GM12878 (cell line): ENCODE measurements around the gene NEAT1. TPM values are rescaled to one million over a fixed set of nuclear protein-coding genes. Genes with fewer than 3 reads are reported as not detected.

Experiments used
- BMI1 ChIP-seq: fragments of 450-650 bp; IDR thresholded peaks from 2 replicates; pipeline ENCODE4 v1.6.1; 2016; ENCODE audit warnings: mild to moderate bottlenecking, moderate library complexity, borderline replicate concordance
- CHD4 ChIP-seq: fragments of 200-600 bp; sonication (generic); IDR thresholded peaks from 2 replicates; pipeline ENCODE4 v1.6.1; 2016; ENCODE audit warnings: mild to moderate bottlenecking
- HDGF ChIP-seq: fragments of 450-650 bp; IDR thresholded peaks from 2 replicates; pipeline ENCODE4 v1.6.1; 2016; ENCODE audit warnings: antibody characterized with exemption
- NRF1 ChIP-seq: conservative IDR thresholded peaks from 2 replicates; pipeline ENCODE4 v1.6.1; 2011; ENCODE audit warnings: mild to moderate bottlenecking, low read depth, low read length, improper control_type of control experiment
- PML ChIP-seq: IDR thresholded peaks from 2 replicates; pipeline ENCODE4 v1.6.1; 2012; ENCODE audit warnings: low read length, inconsistent platforms
- POLR2A ChIP-seq: IDR thresholded peaks from 2 replicates; pipeline ENCODE4 v1.6.1; 2011; ENCODE audit warnings: low read depth, mild to moderate bottlenecking, low read length
- POLR2AphosphoS5 ChIP-seq: IDR thresholded peaks from 2 replicates; pipeline ENCODE4 v1.6.1; 2011; ENCODE audit warnings: mild to moderate bottlenecking, low read length, inconsistent platforms
- RAD51 ChIP-seq: fragments of 450-650 bp; IDR thresholded peaks from 2 replicates; pipeline ENCODE4 v1.6.1; 2016; ENCODE audit warnings: moderate library complexity, mild to moderate bottlenecking, inconsistent platforms
- RUNX3 ChIP-seq: IDR thresholded peaks from 2 replicates; pipeline ENCODE4 v1.6.1; 2012; ENCODE audit warnings: low read length, inconsistent platforms
- SMARCA5 ChIP-seq: fragments of 450-650 bp; IDR thresholded peaks from 2 replicates; pipeline ENCODE4 v1.6.1; 2017; ENCODE audit warnings: mild to moderate bottlenecking
- TARDBP ChIP-seq: IDR thresholded peaks from 2 replicates; pipeline ENCODE4 v1.6.1; 2016; ENCODE audit warnings: borderline replicate concordance
- TCF7 ChIP-seq: IDR thresholded peaks from 2 replicates; pipeline ENCODE4 v1.6.1; 2014; ENCODE audit warnings: antibody characterized with exemption, borderline replicate concordance
- polyA plus RNA-seq, 11 experiments: library from polyadenylated mRNA; depleted of rRNA in 4 of 11; unstranded in 6 of 11; stranded (reverse) in 5 of 11; fragments of >200 nt; fragmentation: Nextera tagmentation in 4 of 11; fragmentation: Illumina TruSeq in 1 of 11; extraction: Ambion mirVana in 4 of 11; extraction: Trizol in 1 of 11; gene quantifications; 1 replicate in 1 of 11; 2 replicates in 10 of 11; pipeline versions ENCODE4 v1.2.1 to v1.2.3, GENCODE V29; 2011 to 2016; ENCODE audit warnings: inconsistent platforms in 2 of 11, missing spikeins in 2 of 11, low read depth in 1 of 11
- total RNA-seq, 4 experiments: library from RNA; depleted of rRNA in 3 of 4; stranded (reverse); fragments of >200 nt in 3 of 4; fragmentation: Illumina TruSeq in 1 of 4; extraction: Trizol in 1 of 4; gene quantifications; 2 replicates each; pipeline versions ENCODE4 v1.2.1 to v1.2.3, GENCODE V29; 2013 to 2021
- TF ChIP-seq, protein P1 (sequence below): fragments of 450-650 bp; conservative IDR thresholded peaks from 2 replicates; pipeline ENCODE4 v1.6.1; 2017; ENCODE audit warnings: mild to moderate bottlenecking, moderate library complexity
- TF ChIP-seq, protein P2 (sequence below): IDR thresholded peaks from 2 replicates; pipeline ENCODE4 v1.6.1; 2011; ENCODE audit warnings: low read depth, mild to moderate bottlenecking, low read length, moderate library complexity, borderline replicate concordance; ENCODE audit errors: extremely low read depth
- TF ChIP-seq, protein P3 (sequence below): IDR thresholded peaks from 2 replicates; pipeline ENCODE4 v1.6.1; 2012; ENCODE audit warnings: low read length, inconsistent platforms
- TF ChIP-seq, protein P4 (sequence below): fragments of 150-350 bp; IDR thresholded peaks from 2 replicates; pipeline ENCODE4 v1.6.1; 2016; ENCODE audit warnings: low read depth, low read length
- TF ChIP-seq, protein P5 (sequence below): IDR thresholded peaks from 2 replicates; pipeline ENCODE4 v1.6.1; 2011; ENCODE audit warnings: mild to moderate bottlenecking, low read depth, low read length, moderate library complexity; ENCODE audit not compliant: insufficient replicate concordance

NEAT1 gene
- total and polyA plus RNA-seq, 10 of the 15 experiments (the other 5 are each of a cell fraction or from before 2014, with no cell fraction given), result 13.6 to 328 (median 69.4) TPM

DNA sequence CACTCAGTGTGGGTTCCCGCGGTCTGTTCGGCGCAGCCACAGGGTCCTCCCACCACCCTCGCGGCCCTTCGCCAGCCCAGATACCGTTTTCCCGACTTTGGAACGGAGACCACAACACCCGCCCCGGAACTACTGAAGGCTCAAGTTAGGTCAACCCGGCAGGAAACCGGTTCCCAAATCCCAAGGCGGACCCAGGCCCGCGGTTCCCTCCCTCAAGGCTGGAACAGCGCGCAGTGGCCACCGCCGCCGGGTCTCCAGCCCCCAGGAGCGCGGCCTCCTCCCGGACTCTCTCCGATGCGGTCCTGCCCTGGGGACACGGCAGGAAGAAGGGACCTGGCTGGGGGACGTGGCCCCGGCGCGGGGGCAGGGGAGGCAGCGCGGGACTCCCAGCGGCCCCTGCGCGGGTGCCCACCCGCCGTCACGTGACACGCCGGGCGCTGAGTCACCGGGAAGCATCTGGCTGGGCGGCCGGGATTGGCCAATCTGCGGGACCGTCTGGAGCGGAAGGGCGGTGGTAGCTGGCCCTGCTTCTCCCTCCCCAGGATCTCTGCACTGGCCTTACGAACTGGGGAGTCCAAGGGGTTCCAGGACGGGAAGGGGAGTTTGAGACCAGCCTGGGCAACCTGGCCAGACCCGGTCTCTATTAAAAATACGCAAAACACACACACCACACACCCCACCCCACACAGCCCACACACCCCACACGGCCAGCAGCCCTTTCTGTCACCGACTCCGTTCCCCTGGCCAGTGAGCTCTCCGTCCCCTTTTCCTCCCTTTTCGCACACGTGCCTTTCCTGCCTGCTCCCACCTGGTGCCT, 54.8 kb downstream of the NEAT1 start (continued):
- TF ChIP-seq, protein P1, sequence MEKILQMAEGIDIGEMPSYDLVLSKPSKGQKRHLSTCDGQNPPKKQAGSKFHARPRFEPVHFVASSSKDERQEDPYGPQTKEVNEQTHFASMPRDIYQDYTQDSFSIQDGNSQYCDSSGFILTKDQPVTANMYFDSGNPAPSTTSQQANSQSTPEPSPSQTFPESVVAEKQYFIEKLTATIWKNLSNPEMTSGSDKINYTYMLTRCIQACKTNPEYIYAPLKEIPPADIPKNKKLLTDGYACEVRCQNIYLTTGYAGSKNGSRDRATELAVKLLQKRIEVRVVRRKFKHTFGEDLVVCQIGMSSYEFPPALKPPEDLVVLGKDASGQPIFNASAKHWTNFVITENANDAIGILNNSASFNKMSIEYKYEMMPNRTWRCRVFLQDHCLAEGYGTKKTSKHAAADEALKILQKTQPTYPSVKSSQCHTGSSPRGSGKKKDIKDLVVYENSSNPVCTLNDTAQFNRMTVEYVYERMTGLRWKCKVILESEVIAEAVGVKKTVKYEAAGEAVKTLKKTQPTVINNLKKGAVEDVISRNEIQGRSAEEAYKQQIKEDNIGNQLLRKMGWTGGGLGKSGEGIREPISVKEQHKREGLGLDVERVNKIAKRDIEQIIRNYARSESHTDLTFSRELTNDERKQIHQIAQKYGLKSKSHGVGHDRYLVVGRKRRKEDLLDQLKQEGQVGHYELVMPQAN, result 0 out of 2 replicates have a peak, but pooled peaks have one; percentile 31
- TF ChIP-seq, protein P2, sequence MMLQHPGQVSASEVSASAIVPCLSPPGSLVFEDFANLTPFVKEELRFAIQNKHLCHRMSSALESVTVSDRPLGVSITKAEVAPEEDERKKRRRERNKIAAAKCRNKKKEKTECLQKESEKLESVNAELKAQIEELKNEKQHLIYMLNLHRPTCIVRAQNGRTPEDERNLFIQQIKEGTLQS, result peak; percentile 85; the same call in 1 of the 2 replicates
- TF ChIP-seq PML, result peak; percentile 88; the same call in 1 of the 2 replicates
- TF ChIP-seq NRF1, result no peak
- TF ChIP-seq SMARCA5, result no peak; the same call in 1 of the 2 replicates
- TF ChIP-seq TARDBP, result 0 out of 2 replicates have a peak, but pooled peaks have one; percentile 43
- no peak for TF ChIP-seq TCF7
- TF ChIP-seq, protein P3, sequence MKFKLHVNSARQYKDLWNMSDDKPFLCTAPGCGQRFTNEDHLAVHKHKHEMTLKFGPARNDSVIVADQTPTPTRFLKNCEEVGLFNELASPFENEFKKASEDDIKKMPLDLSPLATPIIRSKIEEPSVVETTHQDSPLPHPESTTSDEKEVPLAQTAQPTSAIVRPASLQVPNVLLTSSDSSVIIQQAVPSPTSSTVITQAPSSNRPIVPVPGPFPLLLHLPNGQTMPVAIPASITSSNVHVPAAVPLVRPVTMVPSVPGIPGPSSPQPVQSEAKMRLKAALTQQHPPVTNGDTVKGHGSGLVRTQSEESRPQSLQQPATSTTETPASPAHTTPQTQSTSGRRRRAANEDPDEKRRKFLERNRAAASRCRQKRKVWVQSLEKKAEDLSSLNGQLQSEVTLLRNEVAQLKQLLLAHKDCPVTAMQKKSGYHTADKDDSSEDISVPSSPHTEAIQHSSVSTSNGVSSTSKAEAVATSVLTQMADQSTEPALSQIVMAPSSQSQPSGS, result no peak
- no peak; the same call in none of the 2 replicates for TF ChIP-seq RUNX3
- TF ChIP-seq, protein P4, sequence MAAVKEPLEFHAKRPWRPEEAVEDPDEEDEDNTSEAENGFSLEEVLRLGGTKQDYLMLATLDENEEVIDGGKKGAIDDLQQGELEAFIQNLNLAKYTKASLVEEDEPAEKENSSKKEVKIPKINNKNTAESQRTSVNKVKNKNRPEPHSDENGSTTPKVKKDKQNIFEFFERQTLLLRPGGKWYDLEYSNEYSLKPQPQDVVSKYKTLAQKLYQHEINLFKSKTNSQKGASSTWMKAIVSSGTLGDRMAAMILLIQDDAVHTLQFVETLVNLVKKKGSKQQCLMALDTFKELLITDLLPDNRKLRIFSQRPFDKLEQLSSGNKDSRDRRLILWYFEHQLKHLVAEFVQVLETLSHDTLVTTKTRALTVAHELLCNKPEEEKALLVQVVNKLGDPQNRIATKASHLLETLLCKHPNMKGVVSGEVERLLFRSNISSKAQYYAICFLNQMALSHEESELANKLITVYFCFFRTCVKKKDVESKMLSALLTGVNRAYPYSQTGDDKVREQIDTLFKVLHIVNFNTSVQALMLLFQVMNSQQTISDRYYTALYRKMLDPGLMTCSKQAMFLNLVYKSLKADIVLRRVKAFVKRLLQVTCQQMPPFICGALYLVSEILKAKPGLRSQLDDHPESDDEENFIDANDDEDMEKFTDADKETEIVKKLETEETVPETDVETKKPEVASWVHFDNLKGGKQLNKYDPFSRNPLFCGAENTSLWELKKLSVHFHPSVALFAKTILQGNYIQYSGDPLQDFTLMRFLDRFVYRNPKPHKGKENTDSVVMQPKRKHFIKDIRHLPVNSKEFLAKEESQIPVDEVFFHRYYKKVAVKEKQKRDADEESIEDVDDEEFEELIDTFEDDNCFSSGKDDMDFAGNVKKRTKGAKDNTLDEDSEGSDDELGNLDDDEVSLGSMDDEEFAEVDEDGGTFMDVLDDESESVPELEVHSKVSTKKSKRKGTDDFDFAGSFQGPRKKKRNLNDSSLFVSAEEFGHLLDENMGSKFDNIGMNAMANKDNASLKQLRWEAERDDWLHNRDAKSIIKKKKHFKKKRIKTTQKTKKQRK, result no peak
- TF ChIP-seq, protein P5, sequence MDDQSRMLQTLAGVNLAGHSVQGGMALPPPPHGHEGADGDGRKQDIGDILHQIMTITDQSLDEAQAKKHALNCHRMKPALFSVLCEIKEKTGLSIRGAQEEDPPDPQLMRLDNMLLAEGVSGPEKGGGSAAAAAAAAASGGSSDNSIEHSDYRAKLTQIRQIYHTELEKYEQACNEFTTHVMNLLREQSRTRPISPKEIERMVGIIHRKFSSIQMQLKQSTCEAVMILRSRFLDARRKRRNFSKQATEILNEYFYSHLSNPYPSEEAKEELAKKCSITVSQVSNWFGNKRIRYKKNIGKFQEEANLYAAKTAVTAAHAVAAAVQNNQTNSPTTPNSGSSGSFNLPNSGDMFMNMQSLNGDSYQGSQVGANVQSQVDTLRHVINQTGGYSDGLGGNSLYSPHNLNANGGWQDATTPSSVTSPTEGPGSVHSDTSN, result no peak
- peak; percentile 94 for TF ChIP-seq POLR2AphosphoS5
- no peak for TF ChIP-seq CHD4
- TF ChIP-seq BMI1, result no peak
- TF ChIP-seq HDGF, result peak; percentile 53
- peak; percentile 91 for TF ChIP-seq POLR2A
- peak; percentile 98 for TF ChIP-seq RAD51
